Tibial nerve (tissue), 4 donors: ENCODE results near the gene AAMP. TPM values are rescaled to one million over a fixed set of nuclear protein-coding genes. Genes with fewer than 3 reads are reported as not detected.

ENCODE experiments used
- DNase-seq, 2 donors: peaks; one replicate each; pipeline ENCODE4 v3.0.0-alpha.2; 2019; ENCODE audit warnings: low spot score in 2 of 2
- H3K27ac ChIP-seq, 4 donors: fragments of 200-600 bp; sonication (generic) in 3 of 4; one replicate each; pipeline ENCODE4 v1.5.1; 2017 to 2019; ENCODE audit warnings: mild to moderate bottlenecking in 1 of 4
- H3K27me3 ChIP-seq, 2 donors: fragments of 200-600 bp; sonication (generic) in 1 of 2; one replicate each; pipeline versions ENCODE4 v1.5.1 to v1.6.0; 2017 to 2019
- H3K36me3 ChIP-seq, 3 donors: fragments of 200-600 bp; sonication (generic); one replicate each; pipeline ENCODE4 v1.5.1; 2018 to 2019
- H3K4me1 ChIP-seq, 4 donors: fragments of 200-600 bp; sonication (generic) in 3 of 4; one replicate each; pipeline ENCODE4 v1.5.1; 2017 to 2019
- H3K4me3 ChIP-seq, 4 donors: fragments of 200-600 bp; sonication (generic) in 3 of 4; one replicate each; pipeline ENCODE4 v1.5.1; 2017 to 2019; ENCODE audit warnings: mild to moderate bottlenecking in 1 of 4, moderate library complexity in 1 of 4
- H3K9me3 ChIP-seq, 4 donors: fragments of 200-600 bp; sonication (generic) in 3 of 4; one replicate each; pipeline ENCODE4 v1.5.1; 2017 to 2019
- EP300 ChIP-seq, 2 donors: sonication (generic); formaldehyde crosslinking; IDR thresholded peaks; one replicate each; pipeline ENCODE4 v1.6.1; 2017; ENCODE audit warnings: antibody characterized with exemption in 2 of 2, mild to moderate bottlenecking in 1 of 2
- POLR2A ChIP-seq, 2 donors: fragments of 450-650 bp; IDR thresholded peaks; one replicate each; pipeline ENCODE4 v1.6.1; 2017; ENCODE audit warnings: antibody characterized with exemption in 2 of 2, mild to moderate bottlenecking in 2 of 2, moderate library complexity in 2 of 2
- WGBS, 2 donors: methylation state at CpG; one replicate each; pipeline ENCODE4 v1.1.5; 2018; 5-methylcytosine and 5-hydroxymethylcytosine counted together
- total RNA-seq, 4 donors: library from RNA; depleted of rRNA; stranded (reverse); fragments of >200 nt; gene quantifications; one replicate each; pipeline ENCODE4 v1.1.0, GENCODE V29; 2016
- TF ChIP-seq, protein P1 (sequence below), 5 experiments: fragments of 200-600 bp in 3 of 5; fragments of 450-650 bp in 2 of 5; sonication (generic) in 3 of 5; IDR thresholded peaks; one replicate each; pipeline ENCODE4 v1.5.1; 2016 to 2019; ENCODE audit warnings: antibody characterized with exemption in 5 of 5, mild to moderate bottlenecking in 3 of 5, moderate library complexity in 2 of 5

The AAMP gene
- total RNA-seq, 4 donors from 2014 or later = 111 to 179 (median 143) TPM

DNA sequence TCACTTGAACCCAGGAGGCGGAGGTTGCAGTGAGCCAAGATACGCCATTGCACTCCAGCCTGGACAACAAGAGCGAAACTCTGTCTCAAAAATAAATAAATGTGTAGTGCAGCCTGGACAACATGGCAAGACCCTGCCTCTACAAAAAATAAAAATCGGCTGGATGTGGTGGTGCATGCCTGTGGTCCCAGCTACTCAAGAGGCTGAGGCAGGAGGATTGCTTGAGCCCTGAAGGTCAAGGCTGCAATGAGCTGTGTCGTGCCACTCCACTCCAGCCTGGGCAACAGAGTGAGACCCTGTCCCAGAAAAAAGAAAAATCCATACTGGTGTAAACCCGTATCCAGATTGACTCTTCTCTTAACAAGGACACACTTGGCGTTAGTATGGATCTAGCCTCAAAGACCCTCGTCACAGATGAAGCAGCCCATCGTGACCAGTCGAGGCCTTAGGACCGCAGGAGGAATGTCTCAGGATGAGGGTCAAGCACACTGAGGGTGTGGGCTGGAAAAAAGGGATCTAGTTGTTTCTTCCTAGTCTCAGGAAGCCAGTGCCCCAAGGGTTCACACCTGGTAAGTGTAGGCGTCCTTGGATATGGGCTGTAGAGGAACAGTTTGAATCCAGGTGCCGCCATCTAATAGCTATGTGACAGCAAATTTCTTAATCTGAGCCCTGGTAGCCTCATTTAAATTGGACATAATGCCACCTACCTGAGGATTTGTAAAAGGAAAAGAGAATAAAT, 13.2 kb downstream of the AAMP start:
- Histone ChIP-seq H3K27me3 (no peaks in the 10 kb centered on the region), H3K4me3 (no peak overlapping the region), H3K9me3 (no peaks in the 10 kb centered on the region), H3K36me3 (peaks cover 0 to 58% (median 20%) of the 10 kb centered on the region in 3 donors), H3K27ac (peak overlapping the region in 2 of 4 donors; percentile 38 to 40), H3K4me1 (peaks cover 0 to 53% (median 32%) of the 10 kb centered on the region in 4 donors)
- TF ChIP-seq EP300 (IDR thresholded peaks at IDR 0.05) (no peak), POLR2A (IDR thresholded peaks at IDR 0.05) (no peak)
- TF ChIP-seq, protein P1, sequence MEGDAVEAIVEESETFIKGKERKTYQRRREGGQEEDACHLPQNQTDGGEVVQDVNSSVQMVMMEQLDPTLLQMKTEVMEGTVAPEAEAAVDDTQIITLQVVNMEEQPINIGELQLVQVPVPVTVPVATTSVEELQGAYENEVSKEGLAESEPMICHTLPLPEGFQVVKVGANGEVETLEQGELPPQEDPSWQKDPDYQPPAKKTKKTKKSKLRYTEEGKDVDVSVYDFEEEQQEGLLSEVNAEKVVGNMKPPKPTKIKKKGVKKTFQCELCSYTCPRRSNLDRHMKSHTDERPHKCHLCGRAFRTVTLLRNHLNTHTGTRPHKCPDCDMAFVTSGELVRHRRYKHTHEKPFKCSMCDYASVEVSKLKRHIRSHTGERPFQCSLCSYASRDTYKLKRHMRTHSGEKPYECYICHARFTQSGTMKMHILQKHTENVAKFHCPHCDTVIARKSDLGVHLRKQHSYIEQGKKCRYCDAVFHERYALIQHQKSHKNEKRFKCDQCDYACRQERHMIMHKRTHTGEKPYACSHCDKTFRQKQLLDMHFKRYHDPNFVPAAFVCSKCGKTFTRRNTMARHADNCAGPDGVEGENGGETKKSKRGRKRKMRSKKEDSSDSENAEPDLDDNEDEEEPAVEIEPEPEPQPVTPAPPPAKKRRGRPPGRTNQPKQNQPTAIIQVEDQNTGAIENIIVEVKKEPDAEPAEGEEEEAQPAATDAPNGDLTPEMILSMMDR (IDR thresholded peaks at IDR 0.05) = no peak
- 86 to 91% methylated on average over 13 of the region's 13 CpGs for WGBS, 2 donors
- no peak for DNase-seq

DNA sequence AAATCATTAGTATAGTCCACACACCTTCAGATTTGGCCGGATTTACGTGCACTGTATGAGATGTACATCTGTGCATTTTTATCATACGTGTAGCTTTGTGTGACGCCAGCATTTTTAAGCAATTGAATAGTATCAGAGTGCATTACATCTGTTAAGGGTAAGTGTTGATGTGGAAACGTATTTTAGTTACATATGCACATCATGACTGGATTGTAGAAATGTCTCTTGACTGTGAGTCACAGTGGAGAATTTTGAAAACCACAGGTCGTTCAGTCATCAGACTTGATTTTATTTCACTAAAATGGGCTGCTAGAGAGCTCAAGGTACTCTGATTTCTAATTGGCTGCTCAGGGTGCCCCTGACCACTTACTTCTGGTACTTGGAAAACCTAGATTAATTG, 14.5 kb downstream of the AAMP start:
- Histone ChIP-seq H3K27me3 (no peaks in the 10 kb centered on the region), H3K27ac (no peak overlapping the region), H3K4me3 (no peak overlapping the region), H3K36me3 (peaks cover 2 to 71% (median 32%) of the 10 kb centered on the region in 3 donors), H3K9me3 (no peaks in the 10 kb centered on the region), H3K4me1 (peaks cover 0 to 40% (median 20%) of the 10 kb centered on the region in 4 donors)
- TF ChIP-seq EP300 (IDR thresholded peaks at IDR 0.05) (no peak), POLR2A (IDR thresholded peaks at IDR 0.05) (no peak)
- TF ChIP-seq, protein P1 (IDR thresholded peaks at IDR 0.05) = no peak
- 70 to 76% methylated on average over 6 of the region's 6 CpGs for WGBS, 2 donors
- no peak for DNase-seq

DNA sequence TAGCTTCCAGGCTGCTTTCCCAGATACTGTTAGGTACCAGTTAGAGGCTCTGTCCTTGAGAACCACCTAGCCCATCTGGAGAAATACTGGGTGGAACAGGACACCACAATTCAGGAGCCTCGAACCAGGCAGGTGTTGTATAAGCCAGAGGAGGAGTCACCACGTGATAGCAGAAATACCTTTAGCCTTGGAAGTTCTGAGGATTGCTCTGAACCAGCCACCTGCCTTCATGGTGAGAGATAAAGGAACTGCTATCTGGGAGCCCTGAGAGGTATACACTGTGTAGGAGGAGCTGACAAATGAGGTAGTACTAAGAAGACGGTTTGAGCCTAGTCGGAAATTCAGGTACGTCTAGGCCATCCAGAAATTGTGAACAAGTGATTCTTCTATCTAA, 16.7 kb downstream of the AAMP start:
- Histone ChIP-seq H3K36me3 (peaks cover 4 to 93% (median 46%) of the 10 kb centered on the region in 3 donors), H3K27me3 (no peaks in the 10 kb centered on the region), H3K4me1 (peaks cover 0 to 18% (median 2%) of the 10 kb centered on the region in 4 donors), H3K4me3 (no peak overlapping the region), H3K9me3 (no peaks in the 10 kb centered on the region), H3K27ac (no peak overlapping the region)
- DNase-seq = no peak
- WGBS, 2 donors = 85 to 87% methylated on average over 5 of the region's 5 CpGs
- TF ChIP-seq POLR2A (IDR thresholded peaks at IDR 0.05) (no peak), EP300 (IDR thresholded peaks at IDR 0.05) (no peak)
- TF ChIP-seq, protein P1 (IDR thresholded peaks at IDR 0.05) = no peak

DNA sequence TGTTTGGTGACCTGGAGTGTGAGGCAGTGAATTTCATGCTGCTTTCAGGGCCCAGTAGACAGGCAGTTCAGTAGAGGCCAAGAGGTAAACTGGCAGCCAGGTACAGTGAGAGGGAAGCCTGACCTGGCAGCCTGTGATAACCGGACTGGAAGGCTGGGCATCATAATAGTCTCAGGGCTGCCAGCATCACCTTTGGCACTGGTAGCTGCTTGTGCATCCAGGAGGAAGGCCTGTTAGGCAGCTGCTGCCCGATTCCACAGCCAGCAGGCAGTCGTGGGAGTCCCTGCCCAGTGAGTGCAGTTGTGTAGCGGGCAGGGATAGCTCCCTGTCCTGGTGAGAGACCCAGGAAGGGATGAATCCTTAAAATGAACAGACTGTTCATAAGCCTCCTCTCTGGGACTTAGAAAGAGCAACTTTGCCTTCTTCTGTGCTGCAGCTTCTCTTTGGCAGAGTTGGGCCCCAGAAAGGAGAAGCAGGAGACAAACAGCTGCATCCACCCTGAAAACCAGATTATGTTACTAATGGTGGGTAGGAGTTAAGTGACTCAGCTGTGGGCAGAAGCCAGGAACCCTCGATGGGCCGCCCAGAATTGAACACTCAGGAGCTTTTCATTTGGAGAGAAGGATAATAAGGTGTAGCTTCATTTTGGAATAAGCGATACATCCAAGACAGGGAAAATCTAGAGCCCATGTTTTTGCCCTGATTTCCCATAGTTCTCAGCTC, 17.3 kb downstream of the AAMP start:
- Histone ChIP-seq H3K36me3 (peaks cover 4 to 99% (median 50%) of the 10 kb centered on the region in 3 donors), H3K27me3 (no peaks in the 10 kb centered on the region), H3K27ac (no peak overlapping the region), H3K4me3 (no peak overlapping the region), H3K4me1 (peaks cover 0 to 17% (median 0%) of the 10 kb centered on the region in 4 donors), H3K9me3 (no peaks in the 10 kb centered on the region)
- DNase-seq = no peak
- TF ChIP-seq POLR2A (IDR thresholded peaks at IDR 0.05) (no peak), EP300 (IDR thresholded peaks at IDR 0.05) (no peak)
- TF ChIP-seq, protein P1 (IDR thresholded peaks at IDR 0.05) = no peak
- 71 to 79% methylated on average over 6 of the region's 7 CpGs for WGBS, 2 donors

DNA sequence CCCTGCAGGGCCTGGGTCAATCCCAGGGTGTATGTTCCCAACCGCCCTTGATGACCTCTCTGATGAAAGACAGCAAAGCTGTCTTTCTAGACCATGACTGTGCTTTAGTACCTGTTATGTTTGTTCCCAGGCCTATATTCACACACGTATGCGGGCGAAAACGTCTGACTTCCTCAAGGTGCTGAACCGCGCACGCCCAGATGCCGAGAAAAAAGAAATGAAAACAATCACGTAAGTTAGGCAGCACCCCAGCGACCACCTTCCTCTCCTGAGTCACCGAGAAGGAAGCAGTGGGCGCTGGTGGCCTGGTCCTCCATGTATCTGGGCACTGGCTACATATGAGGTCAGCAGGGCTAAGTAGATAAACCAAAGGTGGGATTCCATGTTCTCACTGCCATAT, 20.2 kb downstream of the AAMP start:
- Histone ChIP-seq H3K9me3 (no peaks in the 10 kb centered on the region), H3K36me3 (peaks cover 8 to 100% (median 74%) of the 10 kb centered on the region in 3 donors), H3K27ac (no peak overlapping the region), H3K4me3 (no peak overlapping the region), H3K4me1 (peaks cover 0 to 7% (median 0%) of the 10 kb centered on the region in 4 donors), H3K27me3 (no peaks in the 10 kb centered on the region)
- 89 to 91% methylated on average over 13 of the region's 13 CpGs for WGBS, 2 donors
- no peak for TF ChIP-seq EP300 (IDR thresholded peaks at IDR 0.05)
- TF ChIP-seq, protein P1 (IDR thresholded peaks at IDR 0.05) = no peak
- TF ChIP-seq POLR2A (IDR thresholded peaks at IDR 0.05) = no peak
- no peak for DNase-seq
